SK-N-SH (cell line): ENCODE data around the gene CLEC2D. TPM values are rescaled to one million over a fixed set of nuclear protein-coding genes. Genes with fewer than 3 reads are reported as not detected.

Experiments
- CTCF ChIA-PET: fragments of 300-600, 350-600 bp; formaldehyde crosslinking; extraction: SDS; loops from one replicate; lab custom pipeline; 2021; lab: Yijun Ruan, JAX
- POLR2A ChIA-PET: fragments of 350-600 bp; sonication (Branson Sonifier 250); formaldehyde crosslinking; extraction: SDS; loops from one replicate; lab custom pipeline; 2020; ENCODE audit warnings: antibody characterized with exemption, inconsistent platforms; lab: Yijun Ruan, JAX
- DNase-seq: peaks from one replicate; pipeline ENCODE4 v3.0.0; 2012
- H2AFZ ChIP-seq: fragments of 200-600 bp; sonication (generic); 2 replicates; pipeline ENCODE4 v1.8.1; 2016; ENCODE audit warnings: antibody characterized with exemption, mild to moderate bottlenecking, low read depth
- H3F3A ChIP-seq: fragments of 200-600 bp; sonication (generic); replicated peaks from 2 replicates; pipeline ENCODE3; 2016; ENCODE audit warnings: antibody characterized with exemption, mild to moderate bottlenecking; ENCODE audit not compliant: insufficient read depth
- H3K27ac ChIP-seq, 2 experiments: fragments of 200-500 bp in 1 of 2; fragments of 200-600 bp in 1 of 2; sonication (Bioruptor generic) in 1 of 2; sonication (generic), shearing (Covaris generic) in 1 of 2; 2 replicates each; pipeline versions ENCODE4 v1.5.1 to v1.6.1; 2014 to 2016; ENCODE audit warnings: low read depth in 2 of 2, inconsistent platforms in 1 of 2, low read length in 1 of 2, mild to moderate bottlenecking in 1 of 2, mixed read lengths in 1 of 2
- H3K27me3 ChIP-seq: fragments of 200-600 bp; sonication (generic), shearing (Covaris generic); 2 replicates; pipeline ENCODE4 v1.6.1; 2016; ENCODE audit warnings: mixed run types; ENCODE audit not compliant: insufficient read depth
- H3K36me3 ChIP-seq, 2 experiments: fragments of 200-500 bp in 1 of 2; fragments of 200-600 bp in 1 of 2; sonication (Bioruptor generic) in 1 of 2; sonication (generic) in 1 of 2; replicated peaks in 1 of 2; 2 replicates each; pipeline versions ENCODE3 to v1.5.1; 2014 to 2016; ENCODE audit warnings: low read length in 1 of 2, mild to moderate bottlenecking in 1 of 2; ENCODE audit not compliant: insufficient read depth in 2 of 2, control insufficient read depth in 1 of 2
- H3K4me1 ChIP-seq, 2 experiments: fragments of 200-500 bp in 1 of 2; fragments of 200-600 bp in 1 of 2; sonication (Bioruptor generic) in 1 of 2; sonication (generic), shearing (Covaris generic) in 1 of 2; 2 replicates each; pipeline versions ENCODE4 v1.5.1 to v1.6.1; 2014 to 2016; ENCODE audit warnings: low read depth in 1 of 2, low read length in 1 of 2, mixed run types in 1 of 2; ENCODE audit not compliant: insufficient read depth in 2 of 2, control insufficient read depth in 1 of 2
- H3K4me2 ChIP-seq: fragments of 200-600 bp; sonication (generic), shearing (Covaris generic); 2 replicates; pipeline ENCODE4 v1.6.1; 2017; ENCODE audit warnings: mixed run types
- H3K4me3 ChIP-seq, 2 experiments: fragments of 200-500 bp in 1 of 2; fragments of 200-600 bp in 1 of 2; sonication (Bioruptor generic) in 1 of 2; sonication (generic), shearing (Covaris generic) in 1 of 2; 2 replicates each; pipeline versions ENCODE4 v1.5.1 to v1.8.1; 2014 to 2016; ENCODE audit warnings: low read depth in 2 of 2, inconsistent platforms in 1 of 2, low read length in 1 of 2, mild to moderate bottlenecking in 1 of 2, mixed read lengths in 1 of 2, moderate library complexity in 1 of 2
- H3K79me2 ChIP-seq: fragments of 200-600 bp; sonication (generic); 2 replicates; pipeline ENCODE4 v1.8.1; 2017; ENCODE audit warnings: mild to moderate bottlenecking; ENCODE audit not compliant: insufficient read depth
- H3K9ac ChIP-seq: fragments of 200-600 bp; sonication (generic); 2 replicates; pipeline ENCODE4 v1.6.1; 2017; ENCODE audit warnings: mixed run types
- H3K9me2 ChIP-seq: fragments of 200-600 bp; sonication (generic); 2 replicates; pipeline ENCODE4 v1.6.1; 2017; ENCODE audit warnings: mixed run types
- H3K9me3 ChIP-seq: fragments of 200-600 bp; sonication (generic); 2 replicates; pipeline ENCODE4 v1.6.1; 2017; ENCODE audit warnings: mixed run types, mild to moderate bottlenecking, moderate library complexity
- H4K20me1 ChIP-seq: fragments of 200-600 bp; sonication (generic); 2 replicates; pipeline ENCODE4 v1.6.1; 2017; ENCODE audit warnings: mild to moderate bottlenecking, mixed run types; ENCODE audit not compliant: insufficient read depth
- CHD2 ChIP-seq: fragments of 150-350 bp; IDR thresholded peaks from 2 replicates; pipeline ENCODE4 v1.6.1; 2018; ENCODE audit warnings: low read length; ENCODE audit not compliant: partially characterized antibody
- ELF1 ChIP-seq: IDR thresholded peaks from 2 replicates; pipeline ENCODE4 v1.4.0; 2012
- EP300 ChIP-seq, 2 experiments: IDR thresholded peaks; 2 replicates each; pipeline versions ENCODE4 v1.4.0 to v1.6.1; 2012; ENCODE audit warnings: borderline replicate concordance in 1 of 2, low read depth in 1 of 2, low read length in 1 of 2
- FOSL2 ChIP-seq: IDR thresholded peaks from 2 replicates; pipeline ENCODE4 v1.4.0; 2012; ENCODE audit warnings: low read depth, mild to moderate bottlenecking, moderate library complexity, borderline replicate concordance
- FOXM1 ChIP-seq: IDR thresholded peaks from 2 replicates; pipeline ENCODE4 v1.4.0; 2012; ENCODE audit warnings: low read depth, mild to moderate bottlenecking
- GATA2 ChIP-seq: sonication (generic); formaldehyde crosslinking; IDR thresholded peaks from 2 replicates; pipeline ENCODE4 v1.5.0; 2020; ENCODE audit warnings: mild to moderate bottlenecking, missing genetic modification reagents
- IRF3 ChIP-seq: fragments of 150-350 bp; IDR thresholded peaks from 2 replicates; pipeline ENCODE4 v1.6.1; 2016; ENCODE audit warnings: mild to moderate bottlenecking, low read depth, low read length
- MAX ChIP-seq: IDR thresholded peaks from 2 replicates; pipeline ENCODE4 v1.4.0; 2012; ENCODE audit warnings: low read depth
- MEF2A ChIP-seq: IDR thresholded peaks from 2 replicates; pipeline ENCODE4 v1.4.0; 2012; ENCODE audit warnings: low read depth, borderline replicate concordance
- MXI1 ChIP-seq: IDR thresholded peaks from 2 replicates; pipeline ENCODE4 v1.6.1; 2012; ENCODE audit warnings: mild to moderate bottlenecking, low read depth, low read length, improper control_type of control experiment
- NRF1 ChIP-seq: IDR thresholded peaks from 2 replicates; pipeline ENCODE4 v1.6.1; 2012; ENCODE audit warnings: low read depth, mild to moderate bottlenecking, low read length
- PBX3 ChIP-seq: IDR thresholded peaks from 2 replicates; pipeline ENCODE4; 2012
- POLR2AphosphoS5 ChIP-seq: IDR thresholded peaks from 2 replicates; pipeline ENCODE4 v1.6.1; 2012; ENCODE audit warnings: low read depth, low read length
- SIN3A ChIP-seq: IDR thresholded peaks from 2 replicates; pipeline ENCODE4 v1.6.1; 2012; ENCODE audit warnings: low read depth, mild to moderate bottlenecking, low read length, moderate library complexity, borderline replicate concordance
- TCF12 ChIP-seq: IDR thresholded peaks from 2 replicates; pipeline ENCODE4 v1.4.0; 2012
- USF1 ChIP-seq: IDR thresholded peaks from 2 replicates; pipeline ENCODE4 v1.4.0; 2012; ENCODE audit warnings: low read depth, borderline replicate concordance
- YY1 ChIP-seq: IDR thresholded peaks from 2 replicates; pipeline ENCODE4 v1.4.0; 2012; ENCODE audit warnings: low read depth, mild to moderate bottlenecking
- WGBS: methylation state at CpG from one replicate; pipeline ENCODE4 v1.1.6; 2017; ENCODE audit warnings: low lambda C conversion rate; 5-methylcytosine and 5-hydroxymethylcytosine counted together
- polyA plus RNA-seq, 3 experiments: library from polyadenylated mRNA; depleted of rRNA; stranded (reverse); fragments of >200 nt; gene quantifications; 2 replicates each; pipeline ENCODE4 v1.2.3, GENCODE V29; 2012

CLEC2D gene
- polyA plus RNA-seq, 1 of the 3 experiments (the other 2 are of a cell fraction): 0.81 TPM

- H3K4me3 ChIP-seq: no peak overlapping the region
- H3K27ac ChIP-seq: no peak overlapping the region
- H3K9ac ChIP-seq: no peak overlapping the region
- no peaks in the 10 kb centered on the region for H3K4me1 ChIP-seq
- no peak for DNase-seq
- CTCF ChIA-PET: interaction anchor here (1.1 to 2.3 kb wide), 5 partner anchors 9 to 386 kb away, joined by 3 to 9 read pairs (median 5); no protein-coding TSS in a partner anchor
- H3K36me3 ChIP-seq: no peaks in the 10 kb centered on the region
- H3K9me3 ChIP-seq: no peaks in the 10 kb centered on the region
- 36% methylated on average over 15 of the region's 15 CpGs for WGBS
- no peaks in the 10 kb centered on the region for H3K9me2 ChIP-seq
- no peak overlapping the region for H2AFZ ChIP-seq
- no peaks in the 10 kb centered on the region for H3F3A ChIP-seq
- H4K20me1 ChIP-seq: no peaks in the 10 kb centered on the region
- H3K79me2 ChIP-seq: no peaks in the 10 kb centered on the region
- H3K27me3 ChIP-seq: peaks cover 35% of the 10 kb centered on the region; the same call in 1 of the 2 replicates
- POLR2A ChIA-PET: no interaction called here
- TF ChIP-seq IRF3 (no peak), PBX3 (no peak), ELF1 (no peak), FOXM1 (no peak), YY1 (no peak), USF1 (no peak), POLR2AphosphoS5 (no peak), NRF1 (no peak), EP300 (IDR thresholded peaks at IDR 0.05; ENCODE audit: borderline replicate concordance in 1 of 2, low read depth in 1 of 2, low read length in 1 of 2) (no peak), SIN3A (no peak), CHD2 (no peak), MAX (no peak), TCF12 (no peak), MXI1 (no peak), FOSL2 (no peak), GATA2 (CRISPR knock-in tag) (no peak), MEF2A (no peak)
- H3K4me2 ChIP-seq: no peak overlapping the region
Measured at GRCh38 chr12:9717070-9717925, 47.8 kb downstream of the CLEC2D start.
